Muscle layer of duodenum (tissue), 2 donors: ENCODE data around the gene BCL2L1.
A peak's percentile ranks its signal among the peaks of the same experiment; 100 is the strongest.

Experiments used
- H3K27ac ChIP-seq: one replicate; pipeline ENCODE4 v1.7.0; 2013; ENCODE audit warnings: mild to moderate bottlenecking, low read length
- H3K27me3 ChIP-seq: one replicate; pipeline ENCODE4 v1.7.0; 2013; ENCODE audit warnings: low read depth, mild to moderate bottlenecking, control low read depth, low read length
- H3K36me3 ChIP-seq, 2 donors: one replicate each; pipeline ENCODE4 v1.7.0; 2013; ENCODE audit warnings: low read length in 2 of 2, control low read depth in 1 of 2, mild to moderate bottlenecking in 1 of 2; ENCODE audit not compliant: insufficient read depth in 2 of 2, control insufficient read depth in 1 of 2
- H3K4me1 ChIP-seq, 2 donors: one replicate each; pipeline ENCODE4 v1.7.0; 2013; ENCODE audit warnings: low read length in 2 of 2, mild to moderate bottlenecking in 2 of 2, control low read depth in 1 of 2, moderate library complexity in 1 of 2; ENCODE audit not compliant: insufficient read depth in 2 of 2, control insufficient read depth in 1 of 2
- H3K4me3 ChIP-seq, 2 donors: one replicate each; pipeline ENCODE4 v1.7.0; 2013; ENCODE audit warnings: low read length in 2 of 2, low read depth in 1 of 2, mild to moderate bottlenecking in 1 of 2
- H3K9me3 ChIP-seq, 2 donors: one replicate each; pipeline ENCODE4 v1.7.0; 2013; ENCODE audit warnings: low read length in 2 of 2, control low read depth in 1 of 2, mild to moderate bottlenecking in 1 of 2; ENCODE audit not compliant: control insufficient read depth in 1 of 2
- donor health status: healthy.

BCL2L1 gene

DNA sequence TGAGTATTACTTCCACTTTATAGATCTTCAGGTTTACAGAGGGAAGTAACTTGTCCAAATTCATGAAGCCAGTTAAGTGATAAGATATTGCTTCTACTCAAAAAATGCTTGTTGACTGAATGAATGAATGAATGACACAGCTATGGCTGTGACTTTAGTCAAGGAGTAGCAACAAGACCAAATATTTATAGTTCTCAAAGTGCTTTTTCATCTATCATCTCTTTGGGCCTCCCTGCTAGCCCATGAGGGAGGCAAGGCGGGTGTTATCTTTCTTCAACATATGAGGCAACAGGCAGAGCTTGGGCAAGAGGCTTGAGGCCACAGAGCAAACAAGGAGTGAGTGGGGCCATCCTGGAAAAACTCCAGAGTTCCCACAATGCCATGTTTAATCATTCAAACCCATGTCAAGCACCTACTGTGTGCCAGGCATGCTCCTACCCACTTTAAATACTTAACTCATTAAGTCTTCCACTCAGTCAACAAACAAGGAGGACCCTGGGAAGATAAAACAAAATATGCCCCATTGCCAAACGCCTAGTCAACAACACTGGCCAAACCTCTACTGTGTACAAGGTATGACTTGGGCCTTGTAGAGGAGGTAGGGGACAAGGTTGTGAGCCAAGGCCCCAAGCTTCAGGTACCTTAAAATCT, 15.9 kb downstream of the BCL2L1 start:
- Histone ChIP-seq H3K36me3 (peaks cover 15 to 16% of the 10 kb centered on the region in 2 donors), H3K4me3 (no peak overlapping the region), H3K27ac (no peak overlapping the region), H3K27me3 (no peaks in the 10 kb centered on the region), H3K9me3 (no peaks in the 10 kb centered on the region), H3K4me1 (peaks cover 25 to 29% of the 10 kb centered on the region in 2 donors)

DNA sequence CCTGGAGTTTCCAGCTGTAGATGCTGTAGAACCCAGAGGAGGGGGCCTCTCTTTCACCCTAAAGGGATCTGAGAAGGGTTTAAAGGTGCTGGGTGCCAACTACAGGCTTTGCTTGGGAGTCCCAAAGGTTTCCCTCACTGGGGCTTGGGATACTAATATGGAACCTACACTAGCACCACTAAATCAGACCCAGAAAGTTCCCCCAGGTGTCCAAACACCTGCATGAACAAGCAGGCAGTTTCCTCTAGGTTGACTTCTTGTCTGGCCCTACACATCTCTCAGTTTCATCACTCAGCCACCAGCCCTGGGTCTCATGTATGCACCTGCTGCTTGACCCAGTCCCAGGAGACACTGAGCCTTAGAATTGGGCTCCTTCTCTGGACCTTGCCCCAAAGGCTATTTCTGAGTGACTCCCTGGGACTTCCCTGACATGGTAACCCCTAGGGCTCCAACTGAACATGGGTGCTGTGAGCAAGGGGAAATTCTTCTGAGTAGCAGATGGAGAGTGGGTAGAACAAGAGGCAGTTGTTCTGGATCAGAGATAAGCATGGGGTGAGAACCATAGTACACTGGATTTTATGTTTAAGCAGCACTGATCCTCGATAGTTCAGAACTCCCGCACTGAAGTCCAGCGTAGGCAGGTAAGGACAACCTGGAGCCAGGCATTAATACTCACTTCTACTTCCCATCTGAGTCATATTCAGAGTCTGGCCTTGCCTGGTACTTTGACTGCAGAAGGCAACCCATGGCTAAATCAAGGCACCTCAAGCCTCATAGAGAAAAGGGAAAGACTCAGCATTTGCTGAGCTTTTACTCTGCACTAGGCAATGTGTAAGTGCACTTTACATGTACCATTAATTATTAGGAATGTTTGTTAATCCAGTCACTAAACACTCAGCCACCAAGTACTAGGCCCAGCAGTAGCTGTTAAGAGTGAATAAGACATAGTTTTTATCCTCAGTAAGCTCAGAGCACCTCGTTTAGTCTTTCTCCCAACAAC, 16.8 kb downstream of the BCL2L1 start:
- peak overlapping the region; percentile 87 for H3K27ac ChIP-seq
- peaks cover 20 to 21% of the 10 kb centered on the region in 2 donors for H3K4me1 ChIP-seq
- H3K4me3 ChIP-seq: no peak overlapping the region
- no peaks in the 10 kb centered on the region for H3K27me3 ChIP-seq
- peaks cover 15 to 16% of the 10 kb centered on the region in 2 donors for H3K36me3 ChIP-seq
- H3K9me3 ChIP-seq: no peaks in the 10 kb centered on the region

DNA sequence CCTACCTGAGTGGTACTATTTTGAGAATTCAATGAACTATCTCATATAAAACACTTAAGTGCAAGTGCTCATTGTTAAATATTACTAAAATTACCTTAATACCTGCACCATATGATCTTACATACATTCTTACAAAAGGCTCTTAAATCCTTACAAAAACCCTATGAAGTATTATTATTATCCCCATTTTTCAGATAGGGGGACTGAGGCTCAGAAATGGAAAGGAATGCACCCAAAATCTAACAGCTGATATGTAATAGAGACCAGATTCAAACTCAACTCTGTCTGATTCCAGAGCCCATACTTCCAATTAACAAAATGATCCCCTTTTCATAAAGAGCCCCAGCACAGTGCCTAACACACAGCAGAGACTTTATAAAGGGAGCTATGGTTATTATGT, 17.5 kb downstream of the BCL2L1 start:
- Histone ChIP-seq H3K9me3 (no peaks in the 10 kb centered on the region), H3K36me3 (peaks cover 13 to 16% of the 10 kb centered on the region in 2 donors), H3K27ac (peak overlapping the region; percentile 87), H3K4me3 (no peak overlapping the region), H3K4me1 (peaks cover 14 to 20% of the 10 kb centered on the region in 2 donors), H3K27me3 (no peaks in the 10 kb centered on the region)

DNA sequence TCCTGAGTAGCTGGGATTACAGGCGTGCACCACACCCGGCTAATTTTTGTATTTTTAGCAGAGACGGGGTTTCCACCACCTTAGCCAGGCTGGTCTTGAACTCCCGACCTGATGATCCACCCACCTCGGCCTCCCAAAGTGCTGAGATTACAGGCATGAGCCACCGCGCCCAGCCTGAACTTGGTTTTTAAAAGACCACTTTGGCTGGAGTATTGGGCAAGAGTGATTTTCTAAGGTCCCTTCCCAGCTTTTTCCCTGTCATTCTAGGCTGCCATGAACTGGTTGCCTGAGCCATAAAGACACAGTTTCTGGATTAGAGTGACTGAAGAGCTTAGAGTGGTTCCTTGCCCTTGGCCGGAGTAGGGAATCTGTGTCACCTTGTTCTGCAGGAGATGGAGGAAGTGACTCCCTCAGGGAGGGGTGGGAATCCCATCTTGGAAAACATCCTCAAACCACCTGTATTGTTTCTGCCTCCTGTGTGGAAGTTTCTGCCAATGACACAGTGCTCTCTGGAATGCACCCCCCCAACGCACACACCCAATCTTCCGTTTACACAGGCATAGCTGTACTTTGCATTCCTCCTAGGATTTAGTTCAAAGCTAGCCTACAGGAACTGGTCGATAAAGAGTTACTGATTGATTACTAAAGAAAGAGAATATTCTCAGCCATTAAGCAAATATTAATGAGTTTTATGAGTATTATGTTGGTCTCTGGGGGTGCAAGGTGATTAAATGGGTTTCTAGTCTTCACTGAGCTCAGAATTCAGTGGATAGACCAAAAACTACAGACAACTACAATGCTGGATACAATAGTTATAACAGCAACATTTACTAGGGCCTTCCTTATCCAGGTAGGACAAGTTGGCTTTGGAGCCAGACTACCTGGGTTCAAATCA, 18.2 kb downstream of the BCL2L1 start:
- Histone ChIP-seq H3K27me3 (no peaks in the 10 kb centered on the region), H3K36me3 (peaks cover 10 to 16% of the 10 kb centered on the region in 2 donors), H3K4me3 (no peak overlapping the region), H3K9me3 (no peaks in the 10 kb centered on the region), H3K4me1 (peaks cover 16 to 27% of the 10 kb centered on the region in 2 donors), H3K27ac (peak overlapping the region; percentile 87)

DNA sequence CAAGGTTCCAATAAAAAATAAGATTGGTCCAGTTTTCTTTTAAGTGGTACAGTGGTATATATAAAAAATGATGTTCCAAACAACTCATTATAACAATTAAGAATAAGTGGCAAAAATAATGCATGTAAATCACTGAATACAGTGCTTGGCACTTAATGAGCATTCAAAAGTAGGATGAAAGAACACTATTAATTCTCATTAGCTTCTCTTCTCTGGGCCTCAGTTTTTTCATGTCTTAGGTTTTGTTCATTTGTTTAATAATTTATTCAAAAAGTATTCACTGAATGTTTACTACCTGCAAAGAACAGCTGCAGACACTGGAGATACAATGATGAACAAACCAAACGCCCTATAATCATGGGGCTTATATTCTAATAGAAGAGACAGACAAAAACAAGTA, 21.1 kb downstream of the BCL2L1 start:
- H3K9me3 ChIP-seq: no peaks in the 10 kb centered on the region
- H3K4me1 ChIP-seq: peaks cover 15 to 28% of the 10 kb centered on the region in 2 donors
- no peak overlapping the region for H3K4me3 ChIP-seq
- peaks cover 2 to 8% of the 10 kb centered on the region in 2 donors for H3K36me3 ChIP-seq
- H3K27me3 ChIP-seq: no peaks in the 10 kb centered on the region
- peak overlapping the region; percentile 8 for H3K27ac ChIP-seq

DNA sequence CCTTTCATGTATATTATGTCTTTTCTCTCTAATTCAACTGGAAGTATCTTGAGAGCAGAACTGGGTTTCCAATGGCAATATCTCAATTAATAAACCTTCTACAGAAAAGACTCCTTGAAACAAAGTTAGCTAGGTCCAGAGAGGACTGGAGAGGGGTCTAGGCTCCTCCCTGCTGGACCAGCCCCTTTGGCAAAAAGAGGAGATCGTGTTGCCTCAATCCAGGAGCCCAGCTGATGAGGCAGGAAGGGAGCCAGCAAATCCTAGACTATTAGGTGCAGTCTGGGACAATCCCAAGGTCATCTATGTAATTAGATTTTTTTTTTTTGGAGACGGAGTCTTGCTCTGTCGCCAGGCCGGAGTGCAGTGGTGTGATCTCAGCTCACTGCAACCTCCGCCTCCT, 21.9 kb downstream of the BCL2L1 start:
- H3K36me3 ChIP-seq: peaks cover under 1 to 5% of the 10 kb centered on the region in 2 donors
- peak overlapping the region; percentile 92 for H3K27ac ChIP-seq
- H3K27me3 ChIP-seq: no peaks in the 10 kb centered on the region
- H3K4me3 ChIP-seq: no peak overlapping the region
- peaks cover 15 to 19% of the 10 kb centered on the region in 2 donors for H3K4me1 ChIP-seq
- H3K9me3 ChIP-seq: no peaks in the 10 kb centered on the region

DNA sequence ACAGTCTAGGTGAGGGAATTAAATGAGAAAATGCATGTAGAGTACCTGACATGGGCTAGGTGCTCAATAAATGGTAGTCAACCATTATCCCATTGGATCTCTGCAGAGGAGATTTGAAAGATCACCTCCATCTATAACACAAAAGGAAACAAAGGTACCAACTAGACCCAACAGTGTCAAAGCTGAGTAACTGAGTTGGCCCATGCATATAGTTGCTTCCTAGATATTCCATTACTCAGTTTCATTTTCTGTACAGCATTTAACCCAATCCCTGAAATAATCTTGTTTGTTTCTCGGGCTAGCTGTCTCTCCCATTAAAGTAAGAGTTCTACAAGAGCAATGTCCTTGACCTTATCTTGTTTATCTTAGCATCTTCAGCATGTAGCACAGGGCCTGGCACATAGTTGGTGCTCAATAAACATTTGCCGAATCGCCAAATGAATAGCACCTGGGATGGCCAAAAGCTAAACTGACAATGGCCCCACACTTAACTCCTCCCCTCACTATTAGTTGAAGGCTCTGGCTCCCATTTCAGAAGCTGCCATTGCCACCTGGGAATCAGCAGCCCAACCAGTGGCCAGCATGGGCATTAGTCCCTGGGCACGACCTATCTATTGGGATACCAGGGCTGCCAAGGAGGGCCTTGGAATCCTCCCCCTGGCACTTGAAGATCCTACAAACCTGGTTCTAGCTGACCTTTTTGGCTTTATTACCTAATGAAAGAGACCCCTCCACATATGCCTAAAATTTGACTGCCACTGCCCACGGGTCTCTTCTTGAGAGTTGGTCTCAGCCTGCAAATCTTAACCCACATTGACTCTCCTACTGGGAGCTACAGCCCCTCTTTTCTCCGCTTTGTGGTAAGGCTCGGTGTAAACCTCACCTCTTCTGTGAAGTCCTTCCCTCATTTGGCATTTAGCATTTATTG, 22.6 kb downstream of the BCL2L1 start:
- Histone ChIP-seq H3K36me3 (peaks cover 0 to 5% of the 10 kb centered on the region in 2 donors), H3K9me3 (no peaks in the 10 kb centered on the region), H3K27ac (peak overlapping the region; percentile 92), H3K27me3 (no peaks in the 10 kb centered on the region), H3K4me3 (no peak overlapping the region), H3K4me1 (peaks cover 15 to 22% of the 10 kb centered on the region in 2 donors)

DNA sequence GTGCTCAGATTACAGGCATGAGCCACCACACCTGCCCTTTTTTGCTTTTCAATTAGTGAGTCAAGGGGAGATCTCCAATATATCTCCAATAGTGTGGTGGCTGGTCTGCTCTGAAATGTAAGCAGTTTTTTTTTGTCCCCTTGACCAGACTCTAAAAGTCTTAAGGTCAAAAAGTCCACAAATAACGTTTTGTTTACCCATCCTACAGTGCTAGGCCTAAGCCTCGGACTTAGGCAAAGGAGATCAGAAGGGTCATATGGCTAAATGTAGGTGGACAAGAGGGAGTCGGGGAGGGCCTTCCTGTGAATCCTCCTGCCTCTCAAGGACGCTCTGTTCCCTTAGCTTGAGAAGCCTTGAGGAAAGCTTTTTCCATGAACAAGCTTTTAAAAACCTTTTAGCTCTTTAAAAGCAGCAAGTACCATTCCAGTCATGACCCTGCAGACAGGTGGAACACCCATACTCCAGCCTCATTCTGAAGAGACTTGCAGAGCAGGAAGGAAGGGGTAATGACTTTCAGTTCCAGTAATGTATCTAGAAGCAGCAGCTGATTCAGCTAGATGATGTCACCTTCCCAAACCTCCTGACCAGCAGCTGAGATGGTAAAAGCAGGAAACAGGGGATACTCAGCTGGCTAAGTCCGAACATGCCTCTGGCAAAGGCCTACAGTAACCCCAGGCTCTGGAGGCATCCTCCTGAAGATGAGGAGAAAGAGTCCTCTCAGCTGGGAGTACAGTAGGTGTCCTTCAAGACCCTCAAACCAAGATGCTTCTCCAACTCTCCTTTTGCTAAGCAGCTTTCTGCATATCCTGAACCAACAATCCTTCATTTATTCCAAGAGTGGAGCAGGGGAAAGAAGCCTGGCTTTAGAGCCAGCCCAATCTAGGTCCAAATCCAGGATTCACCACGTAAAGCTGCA, 23.6 kb downstream of the BCL2L1 start:
- no peak overlapping the region for H3K4me3 ChIP-seq
- H3K4me1 ChIP-seq: peaks cover 15 to 22% of the 10 kb centered on the region in 2 donors
- H3K27me3 ChIP-seq: no peaks in the 10 kb centered on the region

DNA sequence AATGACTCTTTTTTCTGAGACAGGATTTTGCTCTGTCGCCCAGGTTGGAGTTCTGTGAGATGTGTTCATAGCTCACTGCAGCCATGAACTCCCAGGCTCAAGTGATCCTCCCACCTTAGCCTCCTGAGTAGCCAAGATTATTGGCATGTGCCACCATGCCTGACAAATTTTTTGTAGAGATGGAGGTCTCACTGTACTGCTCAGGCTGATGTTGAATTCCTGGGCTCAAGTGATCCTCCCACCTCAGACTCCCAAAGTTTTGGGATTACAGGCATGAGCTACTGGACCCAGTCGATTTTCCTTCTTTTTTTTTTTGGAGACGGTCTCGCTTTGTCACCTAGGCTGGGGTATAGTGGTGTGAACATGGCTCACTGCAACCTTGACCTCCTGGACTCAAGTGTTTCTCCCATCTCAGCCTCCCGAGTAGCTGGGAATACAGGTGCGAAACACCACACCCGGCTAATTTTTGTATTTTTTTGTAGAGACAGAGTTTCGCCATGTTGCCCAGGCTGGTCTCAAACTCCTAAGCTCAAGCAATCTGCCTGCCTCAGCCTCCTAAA, 24.3 kb downstream of the BCL2L1 start:
- peak overlapping the region; percentile 92 for H3K27ac ChIP-seq
- H3K4me3 ChIP-seq: no peak overlapping the region
- H3K9me3 ChIP-seq: no peaks in the 10 kb centered on the region
- no peaks in the 10 kb centered on the region for H3K27me3 ChIP-seq
- peaks cover 0 to 5% of the 10 kb centered on the region in 2 donors for H3K36me3 ChIP-seq
- peaks cover 15 to 22% of the 10 kb centered on the region in 2 donors for H3K4me1 ChIP-seq

More for the DNA sequence above, 23.6 kb downstream of the BCL2L1 start:
- peak overlapping the region; percentile 92 for H3K27ac ChIP-seq
- H3K9me3 ChIP-seq: no peaks in the 10 kb centered on the region
- H3K36me3 ChIP-seq: peaks cover 0 to 5% of the 10 kb centered on the region in 2 donors
